Measurements from ENCODE around the gene IL7R.

- TF ChIP-seq CTCF (conservative IDR thresholded peaks at IDR 0.05; ENCODE audit: low read depth, low read length), result no peak
- no peak for TF ChIP-seq CHD1 (IDR thresholded peaks at IDR 0.05; ENCODE audit: low read depth, low read length)
- TF ChIP-seq POLR2A (IDR thresholded peaks at IDR 0.05; ENCODE audit: low read depth, low read length), result no peak
- TF ChIP-seq USF2 (IDR thresholded peaks at IDR 0.05; ENCODE audit: low read depth, low read length), result no peak
- TF ChIP-seq RAD21 (IDR thresholded peaks at IDR 0.05; ENCODE audit: low read length), result no peak
These were observed 45.5 kb upstream of the IL7R start for GRCh38 chr5:35811108-35811741.
